ENCODE results near the gene LMO7. TPM values are rescaled to one million over a fixed set of nuclear protein-coding genes. Genes with fewer than 3 reads are reported as not detected.
"Not testable (repeated sequence)": the region's sequence is repeated elsewhere in the genome, so short reads cannot be mapped to it uniquely, and the experiment has no call there.

Gene LMO7
- total RNA-seq, 2 donors from 2014 or later = 27.4 to 28.8 TPM

DNA sequence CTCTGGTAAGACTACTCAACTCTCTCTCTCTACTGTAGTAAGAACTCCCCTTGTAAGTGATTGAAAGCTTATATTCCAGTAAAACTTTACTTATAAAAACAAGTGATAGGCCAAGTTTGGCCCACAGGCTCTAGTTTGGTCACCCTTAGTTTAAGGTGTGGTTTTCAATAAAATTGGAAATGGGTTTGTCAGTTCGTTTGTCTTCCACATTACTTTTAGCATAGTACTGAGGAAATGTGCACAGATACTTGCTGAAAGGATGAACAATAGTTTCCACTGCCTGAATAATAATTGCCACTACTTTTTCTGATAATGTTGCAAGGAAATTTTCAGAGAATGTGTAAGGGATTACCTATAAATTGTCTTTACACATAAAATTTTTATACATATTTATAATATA is 54.5 kb downstream of the LMO7 start:
- DNase-seq (ENCODE audit: low spot score) = no peak
- intact Hi-C loops (cut with DNase I) = loop anchor here in 1 of 2 donors (10.0 kb wide), 2 partner anchors 114 to 784 kb away; no protein-coding TSS in a partner anchor

DNA sequence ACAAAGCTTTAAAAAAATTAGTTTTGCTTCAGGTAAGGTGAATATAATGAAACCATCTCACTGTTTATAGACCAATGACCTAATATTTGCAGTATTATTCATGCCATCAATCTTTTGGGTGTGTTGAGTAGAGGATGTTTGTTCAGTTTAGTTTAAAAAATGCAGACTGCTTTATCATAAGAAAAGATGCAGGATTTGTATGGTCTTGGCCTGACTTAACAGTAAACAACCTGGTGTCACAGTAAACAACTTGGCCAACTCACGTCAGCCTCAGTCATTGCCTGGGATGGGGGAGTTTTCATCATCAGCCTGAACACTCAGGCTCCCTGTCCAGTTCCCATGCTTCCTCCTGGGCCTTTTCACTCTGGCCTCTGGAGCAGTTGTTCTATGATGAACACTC is 55.1 kb downstream of the LMO7 start:
- intact Hi-C loops (cut with DNase I) = loop anchor here in 1 of 2 donors (10.0 kb wide), 2 partner anchors 114 to 784 kb away; no protein-coding TSS in a partner anchor
- no peak for DNase-seq (ENCODE audit: low spot score)

DNA sequence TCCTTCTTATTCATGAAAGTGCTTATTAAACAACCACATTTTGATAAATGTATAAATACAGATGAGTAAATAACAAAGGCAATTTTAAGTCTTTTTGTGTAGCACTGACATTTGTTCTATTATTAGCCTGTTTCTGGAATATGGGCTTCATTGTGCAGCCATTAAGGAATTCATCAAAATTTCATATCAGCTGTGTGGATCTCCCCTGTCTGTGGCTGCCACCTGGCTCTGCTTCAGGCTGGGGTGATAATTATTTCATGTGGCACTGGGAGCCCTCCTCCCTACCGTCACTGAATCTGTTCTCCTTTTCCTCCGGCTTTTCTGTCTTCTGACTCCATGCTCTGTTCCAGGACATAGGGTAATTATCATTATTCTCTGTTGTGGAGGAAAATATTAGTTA is 57.1 kb downstream of the LMO7 start:
- intact Hi-C loops (cut with DNase I) = loop anchor here in 1 of 2 donors (10.0 kb wide), 2 partner anchors 112 to 782 kb away; no protein-coding TSS in a partner anchor

DNA sequence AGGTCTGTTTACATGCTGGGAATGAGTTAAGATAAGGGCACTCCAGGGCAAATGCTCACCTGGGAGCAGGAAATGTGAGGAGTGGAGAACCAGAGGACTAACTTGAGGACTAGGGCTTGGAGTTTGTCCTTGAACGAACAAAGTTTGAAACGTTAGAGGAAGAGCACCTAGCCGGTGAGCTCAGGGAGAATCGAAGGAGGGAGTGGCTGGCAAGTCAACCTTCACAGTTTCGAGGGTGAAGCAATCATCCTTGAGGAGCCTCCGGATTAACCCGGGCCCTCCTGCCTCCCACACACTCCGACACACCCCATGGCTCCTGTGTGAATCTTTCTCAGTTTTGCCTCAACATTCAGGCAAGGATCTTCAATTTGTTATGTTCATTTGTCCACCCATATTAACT is 58.6 kb downstream of the LMO7 start:
- DNase-seq (ENCODE audit: low spot score) = no peak
- intact Hi-C loops (cut with DNase I) = loop anchor here in 1 of 2 donors (10.0 kb wide), 2 partner anchors 110 to 780 kb away; no protein-coding TSS in a partner anchor

More for the DNA sequence above, 57.1 kb downstream of the LMO7 start:
- no peak for DNase-seq (ENCODE audit: low spot score)

DNA sequence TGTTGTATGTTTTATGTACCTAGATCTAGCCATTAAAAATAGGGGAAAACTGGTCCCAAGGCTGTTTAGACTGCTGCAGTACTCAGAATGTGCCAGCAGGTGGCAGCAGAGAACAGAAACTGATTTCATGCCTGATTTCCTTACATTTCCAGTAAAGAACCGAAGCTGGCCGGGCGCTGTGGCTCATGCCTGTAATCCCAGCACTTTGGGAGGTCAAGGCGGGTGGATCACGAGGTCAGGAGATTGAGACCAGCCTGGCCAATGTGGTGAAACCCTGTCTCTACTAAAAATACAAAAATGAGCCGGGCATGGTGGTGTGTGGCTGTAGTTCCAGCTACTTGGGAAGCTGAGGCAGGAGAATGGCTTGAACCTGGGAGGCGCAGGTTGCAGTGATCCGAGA is 59.8 kb downstream of the LMO7 start:
- intact Hi-C loops (cut with DNase I) = loop anchor here in 1 of 2 donors (10.0 kb wide), 2 partner anchors 109 to 779 kb away; no protein-coding TSS in a partner anchor

DNA sequence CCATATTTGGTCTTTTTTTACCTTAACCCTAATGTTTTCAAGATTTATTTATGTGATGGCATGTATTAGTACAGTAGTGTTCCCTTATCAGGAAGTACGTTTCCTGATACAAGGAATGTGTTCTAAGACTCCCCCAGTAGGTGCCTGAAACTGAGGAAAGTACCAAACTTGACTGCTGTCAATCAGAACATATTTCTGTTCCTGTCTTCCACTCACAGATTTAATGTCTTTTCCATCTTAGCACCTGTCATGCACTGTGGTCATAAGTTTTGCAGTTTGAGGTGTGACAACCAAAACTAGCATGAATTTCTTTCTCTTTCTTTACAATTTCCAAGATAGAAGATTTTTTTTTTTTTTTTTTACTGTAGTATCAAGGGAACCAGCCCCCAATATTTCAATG is 62.9 kb downstream of the LMO7 start:
- DNase-seq (ENCODE audit: low spot score) = no peak
- intact Hi-C loops (cut with DNase I) = loop anchor here in 1 of 2 donors (10.0 kb wide), 2 partner anchors 106 to 776 kb away; no protein-coding TSS in a partner anchor

More for the DNA sequence above, 59.8 kb downstream of the LMO7 start:
- peak; percentile 91 for DNase-seq (ENCODE audit: low spot score)

DNA sequence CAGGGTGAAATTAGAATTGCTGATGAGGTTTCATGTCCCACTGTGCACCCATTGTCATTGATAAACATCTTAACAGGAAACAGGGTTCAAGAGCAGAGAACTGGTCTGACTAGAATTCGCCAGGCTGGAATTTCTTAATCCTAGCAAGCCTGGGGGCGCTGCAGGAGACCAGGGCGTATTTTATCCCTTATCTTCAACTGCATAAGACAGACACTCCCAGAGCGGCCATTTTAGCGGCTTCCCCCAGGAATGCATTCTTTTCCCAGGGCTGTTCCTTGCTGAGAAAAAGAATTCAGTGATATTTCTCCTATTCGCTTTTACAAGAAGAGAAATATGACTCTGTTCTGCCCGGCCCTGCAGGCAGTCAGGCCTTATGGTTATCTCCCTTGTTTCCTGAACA is 63.6 kb downstream of the LMO7 start:
- intact Hi-C loops (cut with DNase I) = loop anchor here in 1 of 2 donors (10.0 kb wide), 2 partner anchors 105 to 775 kb away; no protein-coding TSS in a partner anchor
- not testable (repeated sequence) for DNase-seq (ENCODE audit: low spot score)

DNA sequence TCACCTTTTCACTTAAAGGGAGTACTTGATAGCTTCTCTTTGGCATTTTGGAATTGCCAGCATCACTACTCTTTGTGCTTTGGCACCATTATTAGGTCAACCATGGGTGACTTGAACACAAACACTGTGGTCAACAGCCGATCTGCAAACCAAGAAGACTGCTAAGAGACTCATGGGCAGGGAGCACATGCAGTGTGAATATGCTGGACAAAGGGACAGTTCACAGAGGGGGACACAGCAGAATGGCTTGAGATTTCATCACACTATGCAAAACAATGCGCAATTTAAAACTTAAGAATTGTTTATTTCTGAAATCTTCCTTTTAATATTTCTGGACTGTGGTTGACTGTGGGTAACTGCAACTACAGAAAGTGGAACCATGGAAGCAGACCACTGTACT is 64.4 kb downstream of the LMO7 start:
- intact Hi-C loops (cut with DNase I) = no loop called here
- DNase-seq (ENCODE audit: low spot score) = no peak

DNA sequence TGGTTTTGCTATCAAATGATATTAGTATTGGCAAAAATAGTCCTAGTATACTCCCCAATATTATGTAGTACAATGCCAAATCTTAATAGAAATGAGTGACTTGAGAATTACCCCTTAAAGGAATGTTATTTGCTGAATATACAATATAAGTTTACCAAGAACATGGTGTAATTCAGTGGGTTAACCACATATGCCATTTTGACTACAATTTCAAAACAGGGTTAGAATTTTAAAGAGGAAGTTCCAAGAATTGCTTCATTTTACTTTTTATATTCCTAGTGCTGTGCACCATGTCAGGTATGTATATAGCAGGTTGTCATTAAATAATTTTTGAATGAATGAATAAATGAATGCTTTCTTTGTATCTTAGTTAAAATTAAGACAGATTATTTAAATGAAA is 66.3 kb downstream of the LMO7 start:
- DNase-seq (ENCODE audit: low spot score) = no peak
- intact Hi-C loops (cut with DNase I) = no loop called here

DNA sequence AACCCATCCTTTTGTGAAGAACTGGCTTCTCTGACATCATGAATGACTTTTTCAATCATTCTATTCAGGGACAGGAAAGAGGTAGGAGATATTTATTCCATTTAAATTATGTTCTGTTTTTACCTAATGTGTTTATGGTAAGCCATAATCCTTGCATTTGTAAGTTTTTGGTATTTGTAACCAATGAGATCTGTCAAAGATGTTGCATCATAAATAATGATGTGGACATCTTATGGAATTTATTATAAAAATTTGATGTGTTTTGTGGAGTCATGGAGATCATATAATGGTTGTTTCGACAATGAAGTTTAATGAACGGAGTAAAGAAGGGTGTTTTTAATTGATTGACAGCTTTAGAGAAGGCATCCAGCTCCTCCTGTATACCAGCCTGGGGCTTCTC is 67.6 kb downstream of the LMO7 start:
- intact Hi-C loops (cut with DNase I) = no loop called here

DNA sequence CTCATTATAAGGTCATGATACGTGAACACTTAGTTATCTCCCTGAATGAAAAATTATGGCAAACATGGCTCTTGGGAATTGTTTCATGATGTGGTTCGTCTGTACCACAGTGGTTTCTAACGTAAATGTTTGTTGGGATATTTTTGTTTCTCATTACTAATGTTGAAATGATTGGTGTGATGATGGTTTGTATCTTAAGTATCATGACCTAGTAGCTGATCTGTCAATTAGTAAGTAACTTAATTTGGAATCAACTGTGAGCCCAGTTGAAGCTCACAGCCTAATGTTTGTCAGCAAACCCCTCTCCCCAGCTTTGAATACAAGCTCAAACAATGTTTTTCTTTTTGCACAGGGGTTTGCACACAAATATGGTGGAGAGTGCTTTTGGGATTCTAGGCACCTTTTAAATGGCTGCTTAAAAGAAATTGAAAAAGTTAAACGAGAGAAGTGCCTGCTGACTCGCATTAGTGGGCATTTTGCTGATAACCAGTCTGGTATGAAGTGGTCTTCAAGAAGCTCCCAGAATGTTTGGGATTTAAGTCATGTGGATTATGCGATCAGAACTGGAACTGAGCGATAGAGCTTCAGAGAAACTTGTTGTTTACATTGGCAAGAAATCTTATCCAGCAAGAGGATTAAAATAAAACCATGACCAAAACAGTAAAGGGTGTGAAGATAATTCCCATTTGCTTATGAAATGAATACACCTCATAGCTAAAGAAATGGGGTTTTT is 68.2 kb downstream of the LMO7 start:
- DNase-seq (ENCODE audit: low spot score) = no peak
- intact Hi-C loops (cut with DNase I) = no loop called here

More for the DNA sequence above, 67.6 kb downstream of the LMO7 start:
- DNase-seq (ENCODE audit: low spot score) = no peak

DNA sequence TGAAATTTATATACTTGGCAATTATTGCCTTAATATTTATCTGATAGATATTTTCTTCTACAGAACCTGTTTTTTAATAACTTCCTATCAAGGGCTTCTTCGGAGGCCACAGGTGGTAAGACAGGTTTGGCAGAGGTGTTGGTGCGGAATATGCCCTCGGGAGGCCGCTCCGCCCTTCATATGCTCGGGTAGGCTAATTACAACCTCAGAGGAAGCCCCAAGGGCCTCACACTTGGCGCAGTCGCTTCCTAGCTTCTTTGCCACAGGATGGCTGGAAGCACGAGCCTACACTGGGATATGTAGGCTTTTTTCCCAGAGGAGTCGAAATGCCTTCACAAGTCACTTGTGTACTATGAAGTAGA is 68.8 kb downstream of the LMO7 start:
- intact Hi-C loops (cut with DNase I) = loop anchor here in 1 of 2 donors (5.0 kb wide), 1 partner anchor 1818 kb away; no protein-coding TSS in a partner anchor
- DNase-seq (ENCODE audit: low spot score) = no peak

DNA sequence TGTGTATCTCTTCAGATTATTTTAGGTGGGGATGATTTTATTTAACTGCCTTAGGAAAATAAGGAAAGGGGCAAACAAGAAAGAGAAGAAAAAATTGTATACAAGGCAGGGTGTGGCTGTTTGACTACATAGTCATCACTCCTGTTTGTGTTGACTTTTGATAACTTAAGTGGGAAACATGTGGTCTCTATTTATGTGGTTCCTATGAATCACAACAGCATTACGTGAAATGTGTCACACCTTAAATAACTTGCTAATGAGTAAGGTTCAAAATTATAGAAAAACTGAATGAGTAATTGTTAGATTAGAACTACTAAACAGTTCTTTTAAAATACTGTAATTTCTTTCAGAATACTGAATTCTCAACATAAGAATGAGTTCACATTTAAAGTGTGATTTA is 69.3 kb downstream of the LMO7 start:
- no peak for DNase-seq (ENCODE audit: low spot score)
- intact Hi-C loops (cut with DNase I) = loop anchor here in 1 of 2 donors (5.0 kb wide), 1 partner anchor 1818 kb away; no protein-coding TSS in a partner anchor

DNA sequence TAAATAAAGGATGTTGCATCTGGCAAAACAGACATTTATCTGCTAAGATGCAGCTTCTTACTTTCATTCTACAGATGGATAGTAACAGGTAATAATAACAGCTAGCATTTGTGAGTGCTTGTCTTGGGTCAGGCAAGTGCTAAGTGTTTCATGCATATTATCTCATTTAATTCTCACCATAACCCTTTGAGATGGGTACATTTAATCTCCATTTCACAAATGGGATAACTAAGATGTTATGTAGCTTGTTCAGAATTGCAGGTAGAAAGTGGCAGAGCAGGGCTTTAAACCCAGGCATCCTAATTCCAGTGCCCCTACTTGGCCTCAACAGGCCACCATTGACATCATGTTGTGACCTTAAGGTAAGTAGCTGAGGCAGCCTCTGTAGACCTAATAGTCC is 69.8 kb downstream of the LMO7 start:
- intact Hi-C loops (cut with DNase I) = loop anchor here in 1 of 2 donors (5.0 kb wide), 1 partner anchor 1819 kb away; no protein-coding TSS in a partner anchor
- DNase-seq (ENCODE audit: low spot score) = no peak

DNA sequence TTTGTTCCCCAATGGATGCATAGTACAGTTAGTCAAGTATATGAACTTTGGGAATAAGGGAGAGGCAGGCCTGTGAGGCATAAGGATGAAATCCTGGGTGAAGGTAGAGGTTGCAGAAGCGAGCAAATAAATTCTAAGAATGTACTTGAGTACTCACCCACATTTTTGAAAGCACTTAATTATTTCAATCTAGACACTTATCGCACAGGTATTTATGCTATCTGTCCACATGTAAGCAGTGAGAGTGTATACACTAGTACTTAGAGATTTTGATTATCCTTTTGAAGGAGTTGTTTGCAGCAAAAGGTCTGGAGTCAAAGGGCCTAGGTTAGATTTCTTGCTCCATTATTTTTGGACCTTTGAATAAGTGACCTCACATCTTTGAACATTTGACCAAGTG is 77.7 kb downstream of the LMO7 start:
- DNase-seq (ENCODE audit: low spot score) = no peak
- intact Hi-C loops (cut with DNase I) = no loop called here

DNA sequence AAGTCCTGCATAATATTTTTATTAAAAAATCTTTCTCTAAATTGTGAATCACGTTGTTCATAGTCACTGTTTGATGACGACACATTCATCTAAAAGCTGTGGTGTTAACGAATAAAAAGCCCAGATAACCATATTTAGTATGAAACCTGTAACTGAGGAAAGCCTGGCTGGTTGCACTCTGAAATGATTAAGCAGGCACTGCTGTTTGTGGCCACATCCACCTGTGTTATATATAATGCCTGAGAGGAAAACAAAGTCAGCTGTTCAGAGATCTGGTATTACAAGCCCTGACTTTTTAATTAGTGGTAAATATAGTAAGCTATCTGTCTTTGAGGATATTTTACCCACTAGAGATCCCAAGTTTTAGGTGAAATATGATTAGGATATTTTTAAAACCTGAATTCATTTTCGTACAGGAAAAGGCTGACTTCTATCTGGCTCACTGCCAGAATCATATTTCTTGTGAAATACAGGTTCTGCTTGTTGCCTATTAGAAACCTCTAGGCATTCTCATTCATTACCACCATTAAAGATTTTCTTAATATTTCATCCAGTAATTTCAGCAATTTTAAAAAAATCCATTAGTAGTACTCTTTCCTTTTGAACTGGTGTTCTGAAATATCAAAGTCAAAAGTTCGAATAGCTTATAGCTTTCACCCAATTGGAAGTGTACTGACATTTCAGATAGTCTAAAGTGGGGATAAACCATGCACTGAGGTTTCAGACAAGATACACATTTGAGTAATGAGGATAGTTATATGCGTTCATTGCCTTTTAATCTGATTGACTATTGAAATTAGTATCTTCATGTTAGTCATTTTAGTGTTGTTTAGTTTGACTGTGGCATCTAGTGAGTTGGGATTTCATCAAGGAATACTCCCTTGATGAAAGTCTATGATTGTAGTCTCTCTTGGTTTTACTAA is 79.7 kb downstream of the LMO7 start:
- intact Hi-C loops (cut with DNase I) = no loop called here
- DNase-seq (ENCODE audit: low spot score) = no peak

DNA sequence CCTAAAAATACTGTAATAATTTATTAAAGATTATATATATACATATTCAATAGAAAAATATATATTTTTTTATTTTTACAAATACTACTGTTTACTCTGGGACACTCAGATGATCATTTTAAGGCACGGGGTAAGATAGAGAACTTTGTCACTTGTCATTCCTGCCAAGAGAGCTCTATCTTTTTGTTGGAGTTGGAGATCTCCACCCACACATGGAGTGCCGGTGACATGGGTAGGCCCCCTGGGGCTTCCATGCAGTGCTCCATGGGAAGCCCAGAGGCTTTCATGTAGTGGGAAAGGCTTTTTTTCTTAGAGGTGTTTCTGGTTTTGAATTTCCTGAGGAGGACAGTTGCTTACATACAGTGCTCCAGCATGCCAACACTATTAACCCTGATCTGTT is 81.4 kb downstream of the LMO7 start:
- intact Hi-C loops (cut with DNase I) = no loop called here
- no peak for DNase-seq (ENCODE audit: low spot score)

DNA sequence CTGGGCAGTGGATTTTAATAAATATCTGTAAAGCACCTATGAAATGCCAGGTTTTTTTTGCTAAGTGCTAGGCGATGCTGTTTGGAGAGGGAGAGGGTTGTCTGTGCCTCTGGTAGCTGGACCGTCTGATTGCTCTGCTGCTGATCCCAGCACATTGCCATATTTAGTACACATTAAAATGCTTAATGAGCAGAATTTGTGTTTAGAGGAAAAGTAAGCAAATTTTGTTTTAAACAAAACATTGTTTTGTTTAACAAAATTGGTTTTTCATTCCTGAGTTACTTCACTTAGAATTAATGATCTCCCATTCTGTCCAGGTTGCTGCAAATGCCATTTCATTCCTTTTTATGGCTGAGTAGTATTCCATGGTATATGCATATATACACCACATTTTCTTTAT is 85.2 kb downstream of the LMO7 start:
- intact Hi-C loops (cut with DNase I) = no loop called here
- DNase-seq (ENCODE audit: low spot score) = no peak

DNA sequence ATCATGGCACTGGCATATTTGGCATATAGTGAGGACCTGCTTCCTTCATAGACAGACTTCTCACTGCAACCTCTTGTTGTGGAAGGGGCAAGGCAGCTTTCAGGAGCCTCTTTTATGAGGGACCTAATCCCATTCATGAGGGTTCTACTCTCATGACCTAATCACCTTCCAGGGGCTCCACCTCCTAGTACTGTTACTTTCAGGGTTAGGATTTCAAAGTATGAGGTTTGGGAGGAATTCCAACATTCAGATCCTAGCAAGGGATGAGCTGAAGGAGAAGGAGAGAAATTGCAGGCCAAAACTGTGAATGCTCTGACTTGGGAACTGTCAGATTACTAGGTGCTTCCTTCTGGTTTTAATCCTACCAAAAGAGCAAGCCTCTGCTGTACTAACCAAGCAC is 87.8 kb downstream of the LMO7 start:
- intact Hi-C loops (cut with DNase I) = no loop called here
- no peak for DNase-seq (ENCODE audit: low spot score)
